Loucy (cell line): ENCODE results near the gene EEFSEC.
A peak's percentile ranks its signal among the peaks of the same experiment; 100 is the strongest.

Experiments
- H2AFZ ChIP-seq: fragments of 200-600 bp; sonication (generic); 2 replicates; pipeline ENCODE4 v1.6.0; 2016; ENCODE audit warnings: antibody characterized with exemption, mild to moderate bottlenecking, low read length, moderate library complexity
- H3F3A ChIP-seq: fragments of 200-600 bp; 2 replicates; pipeline ENCODE4 v1.6.0; 2016; ENCODE audit warnings: antibody characterized with exemption, low read depth, mild to moderate bottlenecking
- H3K27me3 ChIP-seq: fragments of 200-600 bp; sonication (generic); 2 replicates; pipeline ENCODE4 v1.6.1; 2014; ENCODE audit warnings: low read length, mild to moderate bottlenecking; ENCODE audit not compliant: insufficient read depth, poor library complexity, severe bottlenecking
- H3K36me3 ChIP-seq: fragments of 200-600 bp; sonication (generic); 2 replicates; pipeline ENCODE4 v1.6.1; 2016; ENCODE audit warnings: low read length; ENCODE audit not compliant: insufficient read depth
- H3K4me1 ChIP-seq: fragments of 200-600 bp; sonication (generic); 2 replicates; pipeline ENCODE4 v1.5.1; 2014; ENCODE audit warnings: low read length, mild to moderate bottlenecking; ENCODE audit not compliant: insufficient read depth, poor library complexity, severe bottlenecking
- H3K4me2 ChIP-seq: fragments of 200-600 bp; sonication (generic); 2 replicates; pipeline ENCODE4 v1.6.0; 2014; ENCODE audit warnings: antibody characterized with exemption, low read length, low read depth, mild to moderate bottlenecking; ENCODE audit not compliant: poor library complexity, severe bottlenecking
- H3K4me3 ChIP-seq: fragments of 200-600 bp; sonication (generic); 2 replicates; pipeline ENCODE4 v1.5.1; 2014; ENCODE audit warnings: low read length, mild to moderate bottlenecking, mixed read lengths; ENCODE audit not compliant: poor library complexity, severe bottlenecking
- H3K79me2 ChIP-seq: fragments of 200-600 bp; sonication (generic); 2 replicates; pipeline ENCODE4 v1.6.1; 2014; ENCODE audit warnings: low read length; ENCODE audit not compliant: insufficient read depth
- H3K9ac ChIP-seq: fragments of 200-600 bp; sonication (generic); 2 replicates; pipeline ENCODE4 v1.6.0; 2014; ENCODE audit warnings: mild to moderate bottlenecking, low read depth, low read length, moderate library complexity; ENCODE audit not compliant: poor library complexity, severe bottlenecking
- H3K9me2 ChIP-seq: fragments of 200-600 bp; sonication (generic); replicated peaks from 2 replicates; pipeline ENCODE4 v1.6.1; 2016; ENCODE audit warnings: low read depth, low read length, mixed read lengths
- H3K9me3 ChIP-seq: fragments of 200-600 bp; sonication (generic); 2 replicates; pipeline ENCODE4 v1.6.1; 2014; ENCODE audit warnings: mild to moderate bottlenecking, antibody characterized with exemption, low read length, low read depth; ENCODE audit not compliant: insufficient read depth
- H4K20me1 ChIP-seq: fragments of 200-600 bp; sonication (generic); 2 replicates; pipeline ENCODE4 v1.6.0; 2014; ENCODE audit warnings: antibody characterized with exemption, low read length, mild to moderate bottlenecking; ENCODE audit not compliant: insufficient read depth, poor library complexity, severe bottlenecking
- EZH2phosphoT487 ChIP-seq: fragments of 200-600 bp; IDR thresholded peaks from 2 replicates; pipeline ENCODE4 v1.6.1; 2018; ENCODE audit warnings: antibody characterized with exemption, mild to moderate bottlenecking, moderate library complexity, borderline replicate concordance
- TF ChIP-seq, protein P1 (sequence below): fragments of 200-600 bp; sonication (generic); conservative IDR thresholded peaks from 2 replicates; pipeline ENCODE4 v1.5.1; 2014; ENCODE audit warnings: mild to moderate bottlenecking, antibody characterized with exemption, low read length

Gene EEFSEC

GRCh38 chr3:128123156-128123537 lies 30.1 kb upstream of the EEFSEC start:
- Histone ChIP-seq H2AFZ (peak overlapping the region; percentile 84), H3K36me3 (no peaks in the 10 kb centered on the region), H3K9me2 (no peaks in the 10 kb centered on the region), H3F3A (no peaks in the 10 kb centered on the region), H3K27me3 (peaks cover 28% of the 10 kb centered on the region), H3K4me2 (peak overlapping the region; percentile 71), H3K9me3 (no peaks in the 10 kb centered on the region), H3K4me3 (peak overlapping the region; percentile 99), H3K9ac (peak overlapping the region; percentile 94), H3K79me2 (peaks cover 21% of the 10 kb centered on the region), H4K20me1 (peaks cover 12% of the 10 kb centered on the region), H3K4me1 (peaks cover 18% of the 10 kb centered on the region)
- TF ChIP-seq, protein P1, sequence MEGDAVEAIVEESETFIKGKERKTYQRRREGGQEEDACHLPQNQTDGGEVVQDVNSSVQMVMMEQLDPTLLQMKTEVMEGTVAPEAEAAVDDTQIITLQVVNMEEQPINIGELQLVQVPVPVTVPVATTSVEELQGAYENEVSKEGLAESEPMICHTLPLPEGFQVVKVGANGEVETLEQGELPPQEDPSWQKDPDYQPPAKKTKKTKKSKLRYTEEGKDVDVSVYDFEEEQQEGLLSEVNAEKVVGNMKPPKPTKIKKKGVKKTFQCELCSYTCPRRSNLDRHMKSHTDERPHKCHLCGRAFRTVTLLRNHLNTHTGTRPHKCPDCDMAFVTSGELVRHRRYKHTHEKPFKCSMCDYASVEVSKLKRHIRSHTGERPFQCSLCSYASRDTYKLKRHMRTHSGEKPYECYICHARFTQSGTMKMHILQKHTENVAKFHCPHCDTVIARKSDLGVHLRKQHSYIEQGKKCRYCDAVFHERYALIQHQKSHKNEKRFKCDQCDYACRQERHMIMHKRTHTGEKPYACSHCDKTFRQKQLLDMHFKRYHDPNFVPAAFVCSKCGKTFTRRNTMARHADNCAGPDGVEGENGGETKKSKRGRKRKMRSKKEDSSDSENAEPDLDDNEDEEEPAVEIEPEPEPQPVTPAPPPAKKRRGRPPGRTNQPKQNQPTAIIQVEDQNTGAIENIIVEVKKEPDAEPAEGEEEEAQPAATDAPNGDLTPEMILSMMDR = no peak
- TF ChIP-seq EZH2phosphoT487 = no peak

GRCh38 chr3:128123538-128124368 lies 29.5 kb upstream of the EEFSEC start, which contains the start of gene RUVBL1:
Gene RUVBL1 (minus strand): TSS chr3:128123812. CDS start chr3:128123724, 88 bp downstream.
- Histone ChIP-seq H3K4me1 (peaks cover 18% of the 10 kb centered on the region), H3K9ac (peak within 1 kb of the TSS; percentile 94), H3F3A (no peaks in the 10 kb centered on the region), H3K79me2 (peaks cover 21% of the 10 kb centered on the region), H3K4me2 (peak within 1 kb of the TSS; percentile 71), H3K27me3 (peaks cover 34% of the 10 kb centered on the region), H3K9me2 (no peaks in the 10 kb centered on the region), H3K9me3 (no peaks in the 10 kb centered on the region), H4K20me1 (peaks cover 12% of the 10 kb centered on the region), H3K36me3 (no peaks in the 10 kb centered on the region), H2AFZ (peak within 1 kb of the TSS; percentile 95), H3K4me3 (peak within 1 kb of the TSS; percentile 99)
- no peak for TF ChIP-seq EZH2phosphoT487
- TF ChIP-seq, protein P1 = no peak

DNA sequence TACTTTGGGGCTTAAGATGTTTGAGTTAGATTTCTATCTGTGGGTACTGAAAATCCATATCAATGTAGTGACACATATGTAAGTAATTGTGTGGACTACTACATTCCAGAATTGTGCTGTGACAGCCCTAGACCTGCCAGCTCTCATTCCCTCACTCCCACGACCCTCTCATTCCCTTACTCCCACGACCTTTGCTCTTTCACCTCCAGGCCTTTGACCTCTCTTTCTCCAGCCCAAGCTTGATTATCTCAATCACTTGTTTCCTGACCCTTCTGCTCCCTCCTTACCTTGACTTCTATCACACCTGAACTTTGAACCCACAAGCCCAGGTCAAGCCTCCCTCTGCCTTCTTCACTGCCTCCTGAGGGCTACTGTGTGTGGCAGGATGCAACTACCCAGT lies 26.0 kb upstream of the EEFSEC start:
- peaks cover 16% of the 10 kb centered on the region for H3K4me1 ChIP-seq
- H3K9me2 ChIP-seq = no peaks in the 10 kb centered on the region
- no peak for TF ChIP-seq EZH2phosphoT487
- TF ChIP-seq, protein P1 = no peak
- no peak overlapping the region for H3K4me3 ChIP-seq
- no peaks in the 10 kb centered on the region for H3K36me3 ChIP-seq
- H3F3A ChIP-seq = no peaks in the 10 kb centered on the region
- H3K4me2 ChIP-seq = no peak overlapping the region
- H2AFZ ChIP-seq = no peak overlapping the region
- peaks cover 14% of the 10 kb centered on the region for H3K79me2 ChIP-seq
- H4K20me1 ChIP-seq = peaks cover 12% of the 10 kb centered on the region
- H3K9me3 ChIP-seq = no peaks in the 10 kb centered on the region
- peaks cover 42% of the 10 kb centered on the region for H3K27me3 ChIP-seq
- H3K9ac ChIP-seq = no peak overlapping the region
